Muscle layer of duodenum (tissue), 2 donors: Measurements from ENCODE around the gene RNF103.
A peak's percentile ranks its signal among the peaks of the same experiment; 100 is the strongest.

Source experiments
- H3K27ac ChIP-seq: one replicate; pipeline ENCODE4 v1.7.0; 2013; ENCODE audit warnings: mild to moderate bottlenecking, low read length
- H3K27me3 ChIP-seq: one replicate; pipeline ENCODE4 v1.7.0; 2013; ENCODE audit warnings: low read depth, mild to moderate bottlenecking, control low read depth, low read length
- H3K36me3 ChIP-seq, 2 donors: one replicate each; pipeline ENCODE4 v1.7.0; 2013; ENCODE audit warnings: low read length in 2 of 2, control low read depth in 1 of 2, mild to moderate bottlenecking in 1 of 2; ENCODE audit not compliant: insufficient read depth in 2 of 2, control insufficient read depth in 1 of 2
- H3K4me1 ChIP-seq, 2 donors: one replicate each; pipeline ENCODE4 v1.7.0; 2013; ENCODE audit warnings: low read length in 2 of 2, mild to moderate bottlenecking in 2 of 2, control low read depth in 1 of 2, moderate library complexity in 1 of 2; ENCODE audit not compliant: insufficient read depth in 2 of 2, control insufficient read depth in 1 of 2
- H3K4me3 ChIP-seq, 2 donors: one replicate each; pipeline ENCODE4 v1.7.0; 2013; ENCODE audit warnings: low read length in 2 of 2, low read depth in 1 of 2, mild to moderate bottlenecking in 1 of 2
- H3K9me3 ChIP-seq, 2 donors: one replicate each; pipeline ENCODE4 v1.7.0; 2013; ENCODE audit warnings: low read length in 2 of 2, control low read depth in 1 of 2, mild to moderate bottlenecking in 1 of 2; ENCODE audit not compliant: control insufficient read depth in 1 of 2
- donor health status: healthy.

Gene RNF103

DNA sequence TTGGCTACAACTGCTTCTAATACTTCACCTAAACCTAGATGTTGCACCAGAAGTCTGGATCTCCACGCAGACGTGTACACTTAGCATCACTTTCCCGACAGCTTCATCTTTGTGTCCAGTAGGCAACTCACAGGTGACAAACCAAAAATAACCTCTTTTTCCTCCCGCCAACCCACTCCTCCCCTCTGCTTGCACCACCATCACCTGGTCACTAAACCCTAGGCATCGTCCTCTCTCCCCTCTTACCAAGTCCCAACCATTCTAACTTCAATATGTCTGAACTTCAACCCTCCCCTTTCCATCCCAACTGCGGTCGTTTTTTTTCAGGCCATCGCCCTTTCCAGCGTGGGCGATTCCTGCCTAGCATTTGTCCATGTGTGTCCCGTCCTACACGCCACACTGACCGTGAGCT is 60.0 kb downstream of the RNF103 start:
- Histone ChIP-seq H3K27ac (peak overlapping the region; percentile 99), H3K4me3 (peak overlapping the region; percentile 79 to 85), H3K27me3 (no peaks in the 10 kb centered on the region), H3K9me3 (no peaks in the 10 kb centered on the region), H3K4me1 (peaks cover 4 to 15% of the 10 kb centered on the region in 2 donors), H3K36me3 (peaks cover 0 to 4% of the 10 kb centered on the region in 2 donors)

GRCh38 chr2:86562922-86563649 is 60.6 kb downstream of the RNF103 start, which contains the start of gene CHMP3:
TSS of gene CHMP3 (minus strand) at chr2:86563443. CDS start at chr2:86563348, 95 bp downstream.
- Histone ChIP-seq H3K27me3 (no peaks in the 10 kb centered on the region), H3K4me1 (peaks cover 4 to 15% of the 10 kb centered on the region in 2 donors), H3K27ac (peak within 1 kb of the TSS; percentile 99), H3K9me3 (no peaks in the 10 kb centered on the region), H3K4me3 (peak within 1 kb of the TSS; percentile 79 to 85), H3K36me3 (peaks cover 0 to 4% of the 10 kb centered on the region in 2 donors)

GRCh38 chr2:86562485-86562921 is 61.2 kb downstream of the RNF103 start:
- Histone ChIP-seq H3K4me3 (peak overlapping the region; percentile 79 to 85), H3K36me3 (peaks cover 0 to 4% of the 10 kb centered on the region in 2 donors), H3K27ac (peak overlapping the region; percentile 99), H3K27me3 (no peaks in the 10 kb centered on the region), H3K9me3 (no peaks in the 10 kb centered on the region), H3K4me1 (peaks cover 4 to 15% of the 10 kb centered on the region in 2 donors)

GRCh38 chr2:86557836-86558235 is 65.8 kb downstream of the RNF103 start:
- peaks cover 1 to 3% of the 10 kb centered on the region in 2 donors for H3K36me3 ChIP-seq
- peaks cover 4 to 15% of the 10 kb centered on the region in 2 donors for H3K4me1 ChIP-seq
- H3K27ac ChIP-seq: no peak overlapping the region
- H3K9me3 ChIP-seq: no peaks in the 10 kb centered on the region
- H3K27me3 ChIP-seq: no peaks in the 10 kb centered on the region
- H3K4me3 ChIP-seq: no peak overlapping the region

GRCh38 chr2:86556508-86556907 is 67.2 kb downstream of the RNF103 start:
- no peaks in the 10 kb centered on the region for H3K27me3 ChIP-seq
- no peaks in the 10 kb centered on the region for H3K9me3 ChIP-seq
- H3K36me3 ChIP-seq: peaks cover 0 to 3% of the 10 kb centered on the region in 2 donors
- H3K4me1 ChIP-seq: peaks cover 0 to 11% of the 10 kb centered on the region in 2 donors
- no peak overlapping the region for H3K27ac ChIP-seq
- no peak overlapping the region for H3K4me3 ChIP-seq
